MM.1S (cell line): Measurements from ENCODE around the gene APOOL.

ENCODE experiments used
- DNase-seq: peaks from one replicate; pipeline ENCODE4 v3.0.0-alpha.2; 2015
- H2AFZ ChIP-seq: fragments of 300-600 bp; sonication (generic); 2 replicates; pipeline ENCODE4 v1.6.0; 2016; ENCODE audit warnings: antibody characterized with exemption, low read length
- H3F3A ChIP-seq: fragments of 300-600 bp; sonication (generic); 2 replicates; pipeline ENCODE4 v1.6.1; 2016; ENCODE audit warnings: mild to moderate bottlenecking, antibody characterized with exemption, low read length, moderate library complexity, mixed read lengths; ENCODE audit not compliant: insufficient read depth
- H3K27ac ChIP-seq: fragments of 300-600 bp; sonication (generic); 2 replicates; pipeline ENCODE4 v1.5.1; 2016; ENCODE audit warnings: mild to moderate bottlenecking, low read length
- H3K27me3 ChIP-seq: fragments of 300-600 bp; sonication (generic); replicated peaks from 2 replicates; pipeline ENCODE4 v1.6.0; 2016; ENCODE audit warnings: low read length; ENCODE audit not compliant: insufficient read depth
- H3K36me3 ChIP-seq: fragments of 300-600 bp; sonication (generic); replicated peaks from 2 replicates; pipeline ENCODE4 v1.6.1; 2016; ENCODE audit warnings: mild to moderate bottlenecking, low read length, mixed read lengths; ENCODE audit not compliant: insufficient read depth
- H3K4me1 ChIP-seq: fragments of 300-600 bp; sonication (generic); 2 replicates; pipeline ENCODE4 v1.6.1; 2016; ENCODE audit warnings: low read length, mixed read lengths
- H3K4me2 ChIP-seq: fragments of 300-600 bp; sonication (generic); 2 replicates; pipeline ENCODE4 v1.6.0; 2016; ENCODE audit warnings: low read depth, low read length
- H3K4me3 ChIP-seq: fragments of 300-600 bp; sonication (generic); 2 replicates; pipeline ENCODE4 v1.5.1; 2016; ENCODE audit warnings: low read length, mixed read lengths
- H3K79me2 ChIP-seq: fragments of 300-600 bp; sonication (generic); 2 replicates; pipeline ENCODE4 v1.6.1; 2016; ENCODE audit warnings: mixed run types, low read length, mixed read lengths
- H3K9ac ChIP-seq: fragments of 300-600 bp; sonication (generic); 2 replicates; pipeline ENCODE4 v1.6.1; 2016; ENCODE audit warnings: low read length, mixed read lengths
- H3K9me2 ChIP-seq: fragments of 300-600 bp; sonication (generic); replicated peaks from 2 replicates; pipeline ENCODE4 v1.6.1; 2016; ENCODE audit warnings: mild to moderate bottlenecking, low read length, mixed read lengths; ENCODE audit not compliant: insufficient read depth
- H3K9me3 ChIP-seq: fragments of 300-600 bp; sonication (generic); replicated peaks from 2 replicates; pipeline ENCODE4 v1.6.1; 2016; ENCODE audit warnings: mild to moderate bottlenecking, low read length, mixed read lengths; ENCODE audit not compliant: insufficient read depth
- H4K20me1 ChIP-seq: fragments of 300-600 bp; sonication (generic); 2 replicates; pipeline ENCODE4 v1.6.1; 2016; ENCODE audit warnings: mild to moderate bottlenecking, low read length, moderate library complexity, mixed read lengths; ENCODE audit not compliant: insufficient read depth
- EZH2 ChIP-seq: fragments of 300-600 bp; sonication (generic); optimal IDR thresholded peaks from 2 replicates; pipeline ENCODE3; 2017; ENCODE audit warnings: low read depth, mild to moderate bottlenecking, antibody characterized with exemption, low read length, mixed read lengths
- EZH2phosphoT487 ChIP-seq: fragments of 300-600 bp; sonication (generic); IDR thresholded peaks from 2 replicates; pipeline ENCODE4 v1.6.1; 2018; ENCODE audit warnings: antibody characterized with exemption, low read length
- TF ChIP-seq, protein P1 (sequence below): fragments of 300-600 bp; sonication (generic); IDR thresholded peaks from 2 replicates; pipeline ENCODE4 v1.5.1; 2016; ENCODE audit warnings: antibody characterized with exemption, low read length, mixed read lengths

Gene APOOL

GRCh38 chrX:85051627-85052026 is 48.0 kb downstream of the APOOL start:
- TF ChIP-seq, protein P1, sequence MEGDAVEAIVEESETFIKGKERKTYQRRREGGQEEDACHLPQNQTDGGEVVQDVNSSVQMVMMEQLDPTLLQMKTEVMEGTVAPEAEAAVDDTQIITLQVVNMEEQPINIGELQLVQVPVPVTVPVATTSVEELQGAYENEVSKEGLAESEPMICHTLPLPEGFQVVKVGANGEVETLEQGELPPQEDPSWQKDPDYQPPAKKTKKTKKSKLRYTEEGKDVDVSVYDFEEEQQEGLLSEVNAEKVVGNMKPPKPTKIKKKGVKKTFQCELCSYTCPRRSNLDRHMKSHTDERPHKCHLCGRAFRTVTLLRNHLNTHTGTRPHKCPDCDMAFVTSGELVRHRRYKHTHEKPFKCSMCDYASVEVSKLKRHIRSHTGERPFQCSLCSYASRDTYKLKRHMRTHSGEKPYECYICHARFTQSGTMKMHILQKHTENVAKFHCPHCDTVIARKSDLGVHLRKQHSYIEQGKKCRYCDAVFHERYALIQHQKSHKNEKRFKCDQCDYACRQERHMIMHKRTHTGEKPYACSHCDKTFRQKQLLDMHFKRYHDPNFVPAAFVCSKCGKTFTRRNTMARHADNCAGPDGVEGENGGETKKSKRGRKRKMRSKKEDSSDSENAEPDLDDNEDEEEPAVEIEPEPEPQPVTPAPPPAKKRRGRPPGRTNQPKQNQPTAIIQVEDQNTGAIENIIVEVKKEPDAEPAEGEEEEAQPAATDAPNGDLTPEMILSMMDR: no peak
- TF ChIP-seq EZH2phosphoT487 (no peak), EZH2 (no peak)
- no peak for DNase-seq
- no peak overlapping the region for H3K27ac ChIP-seq
- no peak overlapping the region for H2AFZ ChIP-seq
- H3K9me2 ChIP-seq: no peaks in the 10 kb centered on the region
- no peaks in the 10 kb centered on the region for H3K9me3 ChIP-seq
- H3K36me3 ChIP-seq: no peaks in the 10 kb centered on the region
- H3K79me2 ChIP-seq: no peaks in the 10 kb centered on the region
- no peak overlapping the region for H3K4me3 ChIP-seq
- H3F3A ChIP-seq: no peaks in the 10 kb centered on the region
- no peaks in the 10 kb centered on the region for H4K20me1 ChIP-seq
- H3K27me3 ChIP-seq: no peaks in the 10 kb centered on the region
- H3K9ac ChIP-seq: no peak overlapping the region
- H3K4me1 ChIP-seq: no peaks in the 10 kb centered on the region
- no peak overlapping the region for H3K4me2 ChIP-seq

GRCh38 chrX:85052205-85052604 is 48.5 kb downstream of the APOOL start:
- DNase-seq: no peak
- Histone ChIP-seq H3K27me3 (no peaks in the 10 kb centered on the region), H3F3A (no peaks in the 10 kb centered on the region), H3K9me2 (no peaks in the 10 kb centered on the region), H3K9me3 (no peaks in the 10 kb centered on the region), H4K20me1 (no peaks in the 10 kb centered on the region), H3K4me3 (no peak overlapping the region), H3K4me1 (no peaks in the 10 kb centered on the region), H3K36me3 (no peaks in the 10 kb centered on the region), H3K27ac (no peak overlapping the region), H2AFZ (no peak overlapping the region), H3K4me2 (no peak overlapping the region), H3K9ac (no peak overlapping the region), H3K79me2 (no peaks in the 10 kb centered on the region)
- TF ChIP-seq EZH2: no peak
- no peak for TF ChIP-seq EZH2phosphoT487
- TF ChIP-seq, protein P1: no peak

- Histone ChIP-seq H3K4me1 (no peaks in the 10 kb centered on the region), H3F3A (no peaks in the 10 kb centered on the region), H2AFZ (no peak overlapping the region), H3K36me3 (no peaks in the 10 kb centered on the region), H3K27ac (no peak overlapping the region), H3K4me2 (no peak overlapping the region), H3K79me2 (no peaks in the 10 kb centered on the region), H3K9me3 (no peaks in the 10 kb centered on the region), H4K20me1 (no peaks in the 10 kb centered on the region), H3K9ac (no peak overlapping the region), H3K4me3 (no peak overlapping the region), H3K27me3 (no peaks in the 10 kb centered on the region), H3K9me2 (no peaks in the 10 kb centered on the region)
- no peak for TF ChIP-seq EZH2phosphoT487
- TF ChIP-seq, protein P1: peak; percentile 32
- no peak for TF ChIP-seq EZH2
- DNase-seq: no peak
Measured at GRCh38 chrX:85052636-85053343, 49.1 kb downstream of the APOOL start.
